HG02981 (cell line): Measurements from ENCODE around the gene APBA3.
"Not testable (repeated sequence)": the region's sequence is repeated elsewhere in the genome, so short reads cannot be mapped to it uniquely, and the experiment has no call there.

Source experiments
- ATAC-seq: cut with Tn5 transposase; IDR thresholded peaks from one replicate; pipeline ENCODE4 v1.9.1; 2021; ENCODE audit warnings: mild to moderate bottlenecking, moderate library complexity; ENCODE audit not compliant: unreplicated experiment

Gene APBA3

GRCh38 chr19:3771906-3772455 lies 10.5 kb upstream of the APBA3 start, which contains the start of gene RAX2:
Gene RAX2 (minus strand): TSS chr19:3772228. CDS start chr19:3771742, 486 bp downstream.
- no peak for ATAC-seq

- ATAC-seq = no peak
Observed at GRCh38 chr19:3771000-3771905, 9.8 kb upstream of the APBA3 start.

GRCh38 chr19:3770136-3770999 lies 8.9 kb upstream of the APBA3 start:
- ATAC-seq = no peak

GRCh38 chr19:3769494-3769893 lies 8.0 kb upstream of the APBA3 start:
- no peak for ATAC-seq

- no peak for ATAC-seq
Observed at GRCh38 chr19:3768748-3769099, 7.2 kb upstream of the APBA3 start.

- no peak for ATAC-seq
Observed at GRCh38 chr19:3768015-3768747, 6.7 kb upstream of the APBA3 start.

- no peak for ATAC-seq
Observed at GRCh38 chr19:3767050-3767449, 5.6 kb upstream of the APBA3 start.

GRCh38 chr19:3766520-3766919 lies 5.0 kb upstream of the APBA3 start:
- no peak for ATAC-seq

- ATAC-seq = not testable (repeated sequence)
Observed at GRCh38 chr19:3765757-3766156, 4.3 kb upstream of the APBA3 start.

- no peak for ATAC-seq
Observed at GRCh38 chr19:3765121-3765520, 3.6 kb upstream of the APBA3 start.

- peak; percentile 67 for ATAC-seq
Observed at GRCh38 chr19:3762501-3763459, 1.3 kb upstream of the APBA3 start, which contains the start of gene MRPL54. Gene MRPL54 (plus strand): TSS chr19:3762682. CDS start chr19:3762701, 19 bp downstream.

GRCh38 chr19:3762130-3762473 lies 610 bp upstream of the APBA3 start:
- no peak for ATAC-seq

GRCh38 chr19:3760871-3761361 lies 576 bp downstream of the APBA3 start:
- no peak for ATAC-seq

- ATAC-seq = no peak
Observed at GRCh38 chr19:3759482-3760254, 1.8 kb downstream of the APBA3 start.

- ATAC-seq = not testable (repeated sequence)
Observed at GRCh38 chr19:3758297-3758696, 3.2 kb downstream of the APBA3 start.

GRCh38 chr19:3757705-3758104 lies 3.8 kb downstream of the APBA3 start:
- not testable (repeated sequence) for ATAC-seq

- ATAC-seq = no peak
Observed at GRCh38 chr19:3753631-3754410, 7.7 kb downstream of the APBA3 start.

- ATAC-seq = no peak
Observed at GRCh38 chr19:3752492-3752891, 9.0 kb downstream of the APBA3 start.
